ENCODE measurements around the gene GNA12.

DNA sequence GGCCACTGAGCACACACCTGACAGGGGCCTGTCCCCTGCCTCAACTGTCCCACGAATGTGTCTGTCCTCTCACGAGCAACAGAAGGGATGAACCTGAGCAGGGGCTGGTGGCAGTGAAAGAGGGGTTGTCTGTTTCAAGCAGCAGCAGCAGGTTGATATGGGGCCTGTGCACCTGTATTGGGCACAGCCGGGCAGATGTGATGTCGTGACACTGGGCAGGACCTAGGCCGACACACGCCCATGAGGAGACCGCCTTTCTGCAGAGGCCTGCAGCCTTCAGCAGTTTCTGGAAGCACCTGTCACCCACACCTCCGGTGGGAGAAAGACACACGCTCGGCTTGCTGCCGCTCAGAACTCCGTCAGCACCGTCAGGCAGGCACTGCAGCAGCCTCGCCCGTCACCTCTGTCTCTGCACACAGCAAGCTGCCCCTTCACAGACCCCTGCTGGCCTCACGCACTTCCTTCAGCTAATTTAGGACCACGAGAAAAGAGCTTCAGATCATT is 107.6 kb downstream of the GNA12 start:
- TF ChIP-seq, protein P1, sequence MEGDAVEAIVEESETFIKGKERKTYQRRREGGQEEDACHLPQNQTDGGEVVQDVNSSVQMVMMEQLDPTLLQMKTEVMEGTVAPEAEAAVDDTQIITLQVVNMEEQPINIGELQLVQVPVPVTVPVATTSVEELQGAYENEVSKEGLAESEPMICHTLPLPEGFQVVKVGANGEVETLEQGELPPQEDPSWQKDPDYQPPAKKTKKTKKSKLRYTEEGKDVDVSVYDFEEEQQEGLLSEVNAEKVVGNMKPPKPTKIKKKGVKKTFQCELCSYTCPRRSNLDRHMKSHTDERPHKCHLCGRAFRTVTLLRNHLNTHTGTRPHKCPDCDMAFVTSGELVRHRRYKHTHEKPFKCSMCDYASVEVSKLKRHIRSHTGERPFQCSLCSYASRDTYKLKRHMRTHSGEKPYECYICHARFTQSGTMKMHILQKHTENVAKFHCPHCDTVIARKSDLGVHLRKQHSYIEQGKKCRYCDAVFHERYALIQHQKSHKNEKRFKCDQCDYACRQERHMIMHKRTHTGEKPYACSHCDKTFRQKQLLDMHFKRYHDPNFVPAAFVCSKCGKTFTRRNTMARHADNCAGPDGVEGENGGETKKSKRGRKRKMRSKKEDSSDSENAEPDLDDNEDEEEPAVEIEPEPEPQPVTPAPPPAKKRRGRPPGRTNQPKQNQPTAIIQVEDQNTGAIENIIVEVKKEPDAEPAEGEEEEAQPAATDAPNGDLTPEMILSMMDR (IDR thresholded peaks at IDR 0.05; ENCODE audit: poor library complexity), result no peak
- no peak for TF ChIP-seq EZH2 (IDR thresholded peaks at IDR 0.05; ENCODE audit: borderline replicate concordance)

Data from hepatocyte (in vitro differentiated cells).